ENCODE data around the gene CRB1.

DNA sequence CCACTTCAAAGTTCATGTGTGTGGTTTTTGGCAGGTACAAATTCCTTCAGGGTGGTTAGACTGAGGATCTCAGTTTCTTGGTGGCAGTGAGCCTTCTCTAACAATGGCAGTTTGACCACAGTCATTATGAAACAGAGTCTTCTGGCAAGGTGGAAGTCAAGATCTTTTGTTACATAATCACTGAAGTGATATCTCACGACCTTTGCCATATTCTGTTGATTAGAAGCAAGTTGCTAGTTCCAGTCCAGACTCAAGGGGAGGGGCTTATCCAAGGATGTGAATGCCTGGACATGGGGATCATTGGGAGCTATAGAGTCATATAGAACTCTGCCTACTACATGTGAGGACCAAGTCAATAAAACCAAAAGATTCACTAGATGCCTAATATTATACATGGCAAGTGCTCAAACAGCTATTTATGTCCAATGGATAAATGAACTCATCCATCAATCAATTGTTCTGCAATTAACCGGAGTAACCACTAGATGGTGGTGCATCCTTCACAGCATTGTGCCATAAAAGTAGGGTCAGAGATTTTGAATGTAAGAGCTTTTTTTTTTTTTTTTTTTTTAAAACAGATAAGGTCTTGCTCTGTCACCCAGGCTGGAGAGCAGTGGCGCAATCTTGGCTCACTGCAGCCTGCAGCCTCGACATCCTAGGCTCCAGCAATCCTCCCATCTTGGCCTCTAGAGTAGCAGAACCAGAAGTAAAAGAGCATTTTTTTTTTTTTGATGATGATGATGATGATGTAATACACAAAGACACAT lies 131.9 kb downstream of the CRB1 start:
- TF ChIP-seq, protein P1, sequence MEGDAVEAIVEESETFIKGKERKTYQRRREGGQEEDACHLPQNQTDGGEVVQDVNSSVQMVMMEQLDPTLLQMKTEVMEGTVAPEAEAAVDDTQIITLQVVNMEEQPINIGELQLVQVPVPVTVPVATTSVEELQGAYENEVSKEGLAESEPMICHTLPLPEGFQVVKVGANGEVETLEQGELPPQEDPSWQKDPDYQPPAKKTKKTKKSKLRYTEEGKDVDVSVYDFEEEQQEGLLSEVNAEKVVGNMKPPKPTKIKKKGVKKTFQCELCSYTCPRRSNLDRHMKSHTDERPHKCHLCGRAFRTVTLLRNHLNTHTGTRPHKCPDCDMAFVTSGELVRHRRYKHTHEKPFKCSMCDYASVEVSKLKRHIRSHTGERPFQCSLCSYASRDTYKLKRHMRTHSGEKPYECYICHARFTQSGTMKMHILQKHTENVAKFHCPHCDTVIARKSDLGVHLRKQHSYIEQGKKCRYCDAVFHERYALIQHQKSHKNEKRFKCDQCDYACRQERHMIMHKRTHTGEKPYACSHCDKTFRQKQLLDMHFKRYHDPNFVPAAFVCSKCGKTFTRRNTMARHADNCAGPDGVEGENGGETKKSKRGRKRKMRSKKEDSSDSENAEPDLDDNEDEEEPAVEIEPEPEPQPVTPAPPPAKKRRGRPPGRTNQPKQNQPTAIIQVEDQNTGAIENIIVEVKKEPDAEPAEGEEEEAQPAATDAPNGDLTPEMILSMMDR (IDR thresholded peaks at IDR 0.05), result peak in 2 of 4 experiments; percentile 7 to 26
- no peak for TF ChIP-seq POLR2AphosphoS5 (IDR thresholded peaks at IDR 0.05)
- TF ChIP-seq POLR2A (IDR thresholded peaks at IDR 0.05), result no peak

Measured in gastroesophageal sphincter (tissue), 3 donors.